Muscle of leg (tissue), 11 donors: ENCODE measurements around the gene LAMC3. TPM values are rescaled to one million over a fixed set of nuclear protein-coding genes. Genes with fewer than 3 reads are reported as not detected.

Experiments used
- DNase-seq: peaks from one replicate; pipeline ENCODE4 v3.0.0; 2013
- H3K27ac ChIP-seq: one replicate; pipeline ENCODE4 v1.5.1; 2013; ENCODE audit warnings: mild to moderate bottlenecking, low read length, control low read depth
- H3K27me3 ChIP-seq: one replicate; pipeline ENCODE4 v1.6.1; 2013; ENCODE audit warnings: low read length; ENCODE audit not compliant: control insufficient read depth, insufficient read depth
- H3K36me3 ChIP-seq: one replicate; pipeline ENCODE4 v1.6.1; 2013; ENCODE audit warnings: low read length; ENCODE audit not compliant: control insufficient read depth, insufficient read depth
- H3K4me1 ChIP-seq: one replicate; pipeline ENCODE4 v1.6.1; 2013; ENCODE audit warnings: low read length; ENCODE audit not compliant: control insufficient read depth, insufficient read depth
- H3K4me3 ChIP-seq: one replicate; pipeline ENCODE4 v1.5.1; 2013; ENCODE audit warnings: low read length, control low read depth
- H3K9me3 ChIP-seq: replicated peaks from 2 replicates; pipeline ENCODE4 v1.6.1; 2013; ENCODE audit warnings: low read depth, low read length; ENCODE audit not compliant: control insufficient read depth
- WGBS: methylation state at CpG from one replicate; pipeline ENCODE4 v1.1.5; 2013; ENCODE audit warnings: missing lambda C conversion rate; ENCODE audit not compliant: insufficient coverage; 5-methylcytosine and 5-hydroxymethylcytosine counted together
- polyA plus RNA-seq, 8 donors: library from polyadenylated mRNA; unstranded; fragments of 120-200 nt; gene quantifications; one replicate each; pipeline versions ENCODE4 v1.2.1 to v1.2.3, GENCODE V29; 2013; ENCODE audit warnings: inconsistent platforms in 1 of 8, low replicate concordance in 1 of 8; ENCODE audit not compliant: insufficient read length in 8 of 8, insufficient read depth in 1 of 8
- total RNA-seq: library from RNA; stranded (reverse); fragments of 120-200 nt; gene quantifications from one replicate; pipeline ENCODE4 v1.2.4, GENCODE V29; 2013

The LAMC3 gene
- total and polyA plus RNA-seq, 9 donors = 1.0 to 4.0 (median 1.9) TPM

DNA sequence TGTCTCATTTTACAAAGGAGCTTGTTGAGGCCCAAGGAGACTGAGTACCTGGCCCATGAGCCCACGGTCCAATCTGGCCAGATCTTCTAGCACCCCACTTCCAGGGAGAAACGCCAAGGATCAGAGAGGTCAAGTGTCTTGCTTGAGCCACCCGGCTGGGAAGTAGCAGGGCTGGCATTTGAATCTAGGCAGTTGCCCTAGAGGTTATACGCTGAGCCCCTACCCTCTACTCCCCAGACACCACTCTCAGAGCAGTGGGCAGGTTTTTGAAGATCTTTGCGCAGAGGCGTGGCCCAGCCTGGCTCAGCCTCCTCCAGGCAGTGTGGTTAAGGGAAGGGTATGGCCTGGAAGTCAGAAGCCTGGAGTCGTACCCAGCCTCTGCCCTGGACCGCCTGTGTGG is 110.6 kb downstream of the LAMC3 start:
- H3K9me3 ChIP-seq = no peaks in the 10 kb centered on the region
- WGBS = 70% methylated on average over 2 of the region's 8 CpGs
- no peak overlapping the region for H3K27ac ChIP-seq
- no peaks in the 10 kb centered on the region for H3K27me3 ChIP-seq
- no peak overlapping the region for H3K4me3 ChIP-seq
- no peak for DNase-seq
- peaks cover 4% of the 10 kb centered on the region for H3K4me1 ChIP-seq
- H3K36me3 ChIP-seq = peaks cover 5% of the 10 kb centered on the region

DNA sequence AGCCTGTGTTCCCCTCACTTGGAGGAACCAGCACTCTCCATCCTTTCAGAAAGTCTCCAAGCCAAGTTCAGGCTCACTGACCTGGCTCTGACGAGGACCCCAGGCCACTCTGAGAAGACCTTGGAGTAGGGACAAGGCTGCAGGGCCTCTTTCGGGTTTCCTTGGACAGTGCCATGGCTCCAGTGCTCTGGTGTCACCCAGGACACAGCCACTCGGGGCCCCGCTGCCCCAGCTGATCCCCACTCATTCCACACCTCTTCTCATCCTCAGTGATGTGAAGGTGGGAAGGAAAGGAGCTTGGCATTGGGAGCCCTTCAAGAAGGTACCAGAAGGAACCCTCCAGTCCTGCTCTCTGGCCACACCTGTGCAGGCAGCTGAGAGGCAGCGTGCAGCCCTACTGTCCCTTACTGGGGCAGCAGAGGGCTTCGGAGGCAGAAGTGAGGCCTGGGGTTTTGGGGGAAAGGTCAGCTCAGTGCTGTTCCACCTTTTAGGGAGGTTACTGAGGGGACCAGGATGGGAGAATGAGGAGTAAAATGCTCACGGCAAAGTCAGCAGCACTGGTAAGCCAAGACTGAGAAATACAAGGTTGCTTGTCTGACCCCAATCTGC is 111.8 kb downstream of the LAMC3 start:
- DNase-seq = no peak
- no peak overlapping the region for H3K4me3 ChIP-seq
- no peaks in the 10 kb centered on the region for H3K9me3 ChIP-seq
- H3K36me3 ChIP-seq = peaks cover 5% of the 10 kb centered on the region
- 85% methylated on average over 4 of the region's 7 CpGs for WGBS
- no peaks in the 10 kb centered on the region for H3K27me3 ChIP-seq
- H3K27ac ChIP-seq = no peak overlapping the region
- H3K4me1 ChIP-seq = peaks cover 8% of the 10 kb centered on the region

DNA sequence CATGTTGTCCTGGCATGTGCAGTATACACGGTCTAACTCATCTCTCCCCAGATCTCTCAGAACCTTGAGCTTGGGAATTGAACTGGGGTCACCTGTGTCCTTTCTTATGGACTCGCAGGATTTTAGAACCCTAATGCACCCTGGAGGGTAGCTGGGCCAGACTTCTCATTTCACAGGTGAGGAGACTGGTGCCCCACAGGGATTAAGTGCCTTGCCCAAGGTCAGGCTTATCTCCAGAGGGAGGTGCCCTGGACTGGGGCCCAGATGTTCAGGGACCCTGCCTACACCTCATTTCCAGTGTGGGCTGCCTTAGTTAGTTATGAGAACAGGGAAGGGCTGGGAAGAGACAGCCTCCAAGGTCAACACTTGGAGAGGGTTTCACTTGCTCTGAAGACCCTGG is 112.4 kb downstream of the LAMC3 start:
- H3K4me3 ChIP-seq = no peak overlapping the region
- WGBS = 78% methylated on average over 2 of the region's 2 CpGs
- H3K36me3 ChIP-seq = peaks cover 5% of the 10 kb centered on the region
- no peak for DNase-seq
- H3K4me1 ChIP-seq = peaks cover 12% of the 10 kb centered on the region
- no peaks in the 10 kb centered on the region for H3K27me3 ChIP-seq
- no peaks in the 10 kb centered on the region for H3K9me3 ChIP-seq
- H3K27ac ChIP-seq = no peak overlapping the region

DNA sequence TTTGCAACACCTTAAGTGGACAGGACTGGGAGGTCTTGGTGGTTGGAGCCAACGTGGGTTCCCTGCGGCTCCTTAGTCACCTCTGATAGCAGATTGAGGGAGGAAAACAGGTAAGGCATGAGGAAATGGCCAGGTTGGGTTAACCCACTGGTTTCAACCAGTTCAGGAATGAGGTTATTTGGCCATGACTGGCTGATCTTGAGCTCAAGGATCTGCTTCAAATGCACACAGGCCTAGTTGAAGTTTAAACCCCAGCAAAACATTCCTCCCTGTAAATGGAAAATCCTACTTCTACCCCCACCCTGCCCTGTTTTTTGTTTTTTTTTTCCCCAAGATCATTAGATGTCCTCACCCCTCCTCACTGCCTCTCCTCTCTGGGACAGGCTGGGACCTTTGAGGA is 113.2 kb downstream of the LAMC3 start:
- no peak overlapping the region for H3K4me3 ChIP-seq
- DNase-seq = no peak
- 80% methylated on average over 1 of the region's 2 CpGs for WGBS
- H3K9me3 ChIP-seq = no peaks in the 10 kb centered on the region
- peaks cover 8% of the 10 kb centered on the region for H3K36me3 ChIP-seq
- H3K27ac ChIP-seq = no peak overlapping the region
- no peaks in the 10 kb centered on the region for H3K27me3 ChIP-seq
- peaks cover 15% of the 10 kb centered on the region for H3K4me1 ChIP-seq

DNA sequence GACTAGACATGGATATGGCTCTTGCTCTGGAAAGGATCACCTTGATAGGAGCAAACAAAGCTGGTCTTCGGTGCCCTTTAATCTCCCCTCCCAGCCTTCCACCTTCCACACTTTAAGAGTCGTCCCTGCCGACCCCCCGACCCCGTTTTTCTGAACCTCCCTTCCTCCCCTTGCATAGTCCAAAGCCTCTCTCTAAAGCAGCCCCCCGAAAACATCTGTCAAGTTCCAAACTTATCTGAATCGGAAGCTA is 116.0 kb downstream of the LAMC3 start:
- Histone ChIP-seq H3K27me3 (no peaks in the 10 kb centered on the region), H3K9me3 (no peaks in the 10 kb centered on the region), H3K36me3 (peaks cover 26% of the 10 kb centered on the region), H3K4me1 (peaks cover 13% of the 10 kb centered on the region), H3K27ac (peak overlapping the region; percentile 83), H3K4me3 (peak overlapping the region; percentile 61)
- no peak for DNase-seq
- WGBS = 0% methylated on average over 7 of the region's 7 CpGs

DNA sequence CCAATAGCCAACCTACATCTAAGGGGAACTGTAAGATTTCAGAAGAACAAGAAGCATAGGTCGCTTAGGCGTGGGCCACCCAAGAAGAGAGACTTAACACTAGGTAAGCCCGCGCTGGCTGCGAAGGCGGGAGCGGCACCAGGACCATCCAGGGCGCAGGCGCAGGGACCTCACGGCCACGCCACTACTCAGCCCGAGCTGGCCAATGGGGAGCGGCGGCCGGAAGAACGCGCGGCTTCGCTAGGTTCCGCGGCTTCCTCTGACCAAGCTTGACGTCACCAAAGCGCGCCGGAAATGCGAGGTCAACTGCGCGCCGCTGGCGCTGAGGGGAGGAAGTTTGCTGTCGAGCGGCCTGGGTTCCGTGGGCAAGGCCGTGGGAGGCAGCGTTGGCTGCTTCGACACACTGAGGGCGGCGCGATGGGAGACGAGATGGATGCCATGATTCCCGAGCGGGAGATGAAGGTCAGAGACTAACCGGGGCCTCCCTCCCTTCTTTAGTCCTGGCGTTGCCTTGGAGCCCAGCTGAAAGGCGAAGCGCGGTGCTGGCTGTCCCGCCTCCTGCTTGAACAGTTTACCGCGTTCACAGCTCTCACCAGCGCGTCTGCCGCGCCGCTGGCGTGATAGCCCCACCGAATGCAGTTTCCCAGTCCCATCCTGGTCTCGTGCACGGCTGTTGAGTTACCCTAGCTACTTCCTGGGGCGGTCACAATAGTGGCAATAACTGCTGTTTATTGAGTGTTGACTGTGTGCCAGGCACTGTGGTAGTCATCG is 116.5 kb downstream of the LAMC3 start, which contains the start of gene NUP214:
Gene NUP214 (plus strand): TSS at position 299 of the 771 bp plus-strand sequence. CDS start 119 bp downstream, at position 418.
- DNase-seq = peak; percentile 99
- Histone ChIP-seq H3K27ac (peak within 1 kb of the TSS; percentile 83), H3K4me1 (peaks cover 13% of the 10 kb centered on the region), H3K27me3 (no peaks in the 10 kb centered on the region), H3K9me3 (no peaks in the 10 kb centered on the region), H3K4me3 (peak within 1 kb of the TSS; percentile 61), H3K36me3 (peaks cover 27% of the 10 kb centered on the region)
- under 1% methylated on average over 60 of the region's 61 CpGs for WGBS

DNA sequence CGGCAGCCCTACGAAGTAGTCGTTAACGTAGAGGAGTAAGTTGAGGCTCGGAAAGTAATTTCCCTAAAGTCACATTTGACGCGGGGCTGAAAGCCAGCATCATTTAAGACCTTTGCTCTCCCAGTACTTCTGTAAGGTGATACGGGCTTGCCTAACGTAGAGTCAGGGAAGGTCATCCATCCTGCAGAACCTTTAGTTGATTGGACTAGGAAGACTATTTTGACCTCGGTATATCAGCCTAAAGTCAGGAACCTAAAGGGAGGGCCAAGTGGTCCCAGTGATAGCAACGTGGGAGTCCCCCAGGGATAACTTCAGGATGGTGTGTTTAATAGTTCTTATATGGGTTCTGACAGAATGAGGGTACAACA is 117.1 kb downstream of the LAMC3 start:
- H3K4me1 ChIP-seq = peaks cover 13% of the 10 kb centered on the region
- no peak for DNase-seq
- 0% methylated on average over 4 of the region's 11 CpGs for WGBS
- H3K27me3 ChIP-seq = no peaks in the 10 kb centered on the region
- peak overlapping the region; percentile 61 for H3K4me3 ChIP-seq
- H3K27ac ChIP-seq = peak overlapping the region; percentile 83
- no peaks in the 10 kb centered on the region for H3K9me3 ChIP-seq
- peaks cover 26% of the 10 kb centered on the region for H3K36me3 ChIP-seq

DNA sequence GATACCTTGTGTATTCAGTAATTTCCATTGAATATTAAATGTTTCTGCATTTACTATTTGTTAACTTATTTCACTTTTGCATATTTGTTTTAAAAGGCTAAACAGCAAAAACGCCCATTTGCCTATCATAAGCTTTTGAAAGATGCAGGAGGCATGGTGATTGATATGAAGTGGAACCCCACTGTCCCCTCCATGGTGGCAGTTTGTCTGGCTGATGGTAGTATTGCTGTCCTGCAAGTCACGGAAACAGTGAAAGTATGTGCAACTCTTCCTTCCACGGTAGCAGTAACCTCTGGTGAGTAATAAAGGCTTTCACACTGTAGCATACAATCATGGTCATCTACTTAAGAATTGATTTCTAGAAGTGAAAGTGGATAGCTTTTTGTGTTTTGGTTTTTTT is 120.2 kb downstream of the LAMC3 start:
- WGBS = no CpG with 5 or more reads among the region's 3 CpGs
- Histone ChIP-seq H3K4me3 (no peak overlapping the region), H3K4me1 (peaks cover 13% of the 10 kb centered on the region), H3K27ac (no peak overlapping the region), H3K36me3 (peaks cover 42% of the 10 kb centered on the region), H3K27me3 (no peaks in the 10 kb centered on the region), H3K9me3 (no peaks in the 10 kb centered on the region)
- no peak for DNase-seq

DNA sequence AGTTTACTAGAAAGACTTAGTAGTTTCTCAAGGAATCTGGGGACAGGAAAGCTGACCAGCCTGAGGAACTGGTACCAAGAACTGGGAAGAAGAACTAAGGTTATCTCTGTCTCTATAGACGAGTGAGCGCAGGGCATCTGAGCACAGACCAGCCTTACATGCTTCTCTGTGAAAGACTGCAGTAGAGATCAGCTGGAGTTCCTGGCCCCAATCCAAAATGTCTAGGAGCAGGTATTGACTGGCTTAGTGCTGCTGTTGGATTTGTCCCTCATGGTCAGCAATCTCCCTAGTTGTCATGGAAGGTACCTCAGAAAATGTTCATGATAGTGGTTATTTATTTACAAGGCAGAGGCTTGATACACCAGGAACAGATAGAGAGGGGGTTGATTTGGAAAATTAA is 129.7 kb downstream of the LAMC3 start:
- H3K36me3 ChIP-seq = peaks cover 63% of the 10 kb centered on the region
- H3K4me1 ChIP-seq = no peaks in the 10 kb centered on the region
- no peak for DNase-seq
- no peak overlapping the region for H3K4me3 ChIP-seq
- WGBS = 90% methylated on average over 2 of the region's 2 CpGs
- no peaks in the 10 kb centered on the region for H3K9me3 ChIP-seq
- no peak overlapping the region for H3K27ac ChIP-seq
- H3K27me3 ChIP-seq = no peaks in the 10 kb centered on the region

DNA sequence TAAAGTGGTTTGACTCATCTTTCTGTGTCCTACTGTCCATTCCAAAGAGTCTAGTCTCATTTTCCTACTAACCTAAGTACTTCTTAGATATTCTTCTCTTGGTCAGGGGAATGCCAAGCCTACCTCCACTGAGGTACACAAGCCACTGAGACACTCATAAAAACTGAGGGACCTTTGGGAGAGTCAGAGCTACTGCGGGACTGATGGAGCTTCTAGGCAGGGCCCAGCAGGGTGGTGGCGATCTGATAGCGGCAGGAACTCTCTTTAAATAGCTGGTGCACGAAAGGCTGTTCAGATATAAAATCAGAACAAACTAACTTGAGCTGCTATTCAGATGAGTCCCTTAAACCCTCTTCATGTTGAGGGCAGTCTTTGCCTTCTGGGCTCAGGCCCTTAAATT is 131.1 kb downstream of the LAMC3 start:
- 83% methylated on average over 4 of the region's 4 CpGs for WGBS
- peaks cover 60% of the 10 kb centered on the region for H3K36me3 ChIP-seq

More for the DNA sequence above, 131.1 kb downstream of the LAMC3 start:
- no peaks in the 10 kb centered on the region for H3K9me3 ChIP-seq
- H3K4me1 ChIP-seq = no peaks in the 10 kb centered on the region
- H3K27ac ChIP-seq = no peak overlapping the region
- H3K27me3 ChIP-seq = no peaks in the 10 kb centered on the region
- no peak for DNase-seq
- no peak overlapping the region for H3K4me3 ChIP-seq
